Measurements from ENCODE around the gene CATSPERE. TPM values are rescaled to one million over a fixed set of nuclear protein-coding genes. Genes with fewer than 3 reads are reported as not detected.
"Not testable (repeated sequence)": the region's sequence is repeated elsewhere in the genome, so short reads cannot be mapped to it uniquely, and the experiment has no call there.

CATSPERE gene
- total RNA-seq, 1 donor from 2014 or later, result 0.27 TPM

DNA sequence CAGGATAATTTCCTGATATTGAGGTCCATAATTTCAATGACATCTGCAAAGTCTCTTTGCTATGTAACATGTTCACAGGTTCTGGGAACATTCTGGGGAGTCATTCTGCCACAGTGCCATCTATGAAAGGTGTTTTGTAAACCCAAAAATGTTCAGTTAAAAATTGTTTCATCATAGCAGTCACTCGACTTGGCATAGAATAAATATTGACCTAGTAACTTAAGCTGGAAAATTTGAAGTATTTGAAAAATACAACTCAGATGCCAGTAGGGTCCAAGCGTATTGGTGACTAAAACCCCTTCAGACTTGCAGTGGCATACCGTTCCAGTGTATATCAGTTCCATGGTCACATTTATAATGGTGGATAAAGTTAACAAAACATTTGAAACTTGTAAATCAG is 198.6 kb downstream of the CATSPERE start:
- intact Hi-C loops (cut with micrococcal nuclease), result loop anchor here (10.0 kb wide), 2 partner anchors 335 to 495 kb away; partner anchors contain the start of gene KIF26B

DNA sequence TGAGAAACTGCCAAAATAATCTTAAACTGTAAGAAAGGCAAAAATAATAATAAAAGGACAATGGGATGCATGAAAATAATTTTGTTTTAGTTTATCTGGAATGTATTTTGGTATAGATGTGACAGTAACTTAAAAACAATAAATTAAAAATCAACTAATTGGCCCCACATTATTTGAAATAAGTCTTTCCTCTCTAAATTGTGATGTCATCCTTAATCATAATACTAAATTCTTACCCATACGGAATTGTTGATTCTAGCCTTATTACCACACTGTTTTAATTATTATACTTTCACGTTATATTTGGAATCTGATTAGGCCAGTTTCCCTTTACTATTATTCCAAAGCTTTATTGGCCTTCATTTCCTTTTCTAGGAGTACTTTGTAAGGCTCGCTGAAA is 199.5 kb downstream of the CATSPERE start:
- intact Hi-C loops (cut with micrococcal nuclease), result no loop called here

- intact Hi-C loops (cut with micrococcal nuclease), result not testable (repeated sequence)
These were observed 200.7 kb downstream of the CATSPERE start for GRCh38 chr1:244661569-244662312.

DNA sequence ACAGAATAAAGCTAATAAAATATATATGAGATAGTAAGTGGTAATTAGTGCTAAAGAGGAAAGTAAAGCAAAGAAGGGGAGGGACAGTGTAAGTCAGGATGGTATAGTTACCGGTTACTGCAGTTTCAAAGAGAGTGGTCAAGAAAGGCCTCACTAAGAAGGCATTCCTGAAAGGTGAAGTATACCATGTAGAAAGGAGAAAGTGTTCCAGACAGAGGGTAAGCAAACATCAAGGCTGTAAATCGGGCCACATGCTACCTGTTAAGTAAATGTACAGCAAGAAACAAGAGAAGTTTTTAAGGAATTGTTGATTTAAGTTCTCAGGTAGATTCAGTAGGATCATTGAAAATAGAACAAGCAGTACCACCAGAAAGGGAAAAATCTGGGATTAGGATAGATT is 201.5 kb downstream of the CATSPERE start:
- intact Hi-C loops (cut with micrococcal nuclease), result no loop called here

- intact Hi-C loops (cut with micrococcal nuclease), result no loop called here
These were observed 203.3 kb downstream of the CATSPERE start for GRCh38 chr1:244664353-244664752.

- intact Hi-C loops (cut with micrococcal nuclease), result no loop called here
These were observed 204.7 kb downstream of the CATSPERE start for GRCh38 chr1:244665771-244666217.

- intact Hi-C loops (cut with micrococcal nuclease), result not testable (repeated sequence)
These were observed 205.8 kb downstream of the CATSPERE start for GRCh38 chr1:244666672-244667418.

- intact Hi-C loops (cut with micrococcal nuclease), result no loop called here
These were observed 206.7 kb downstream of the CATSPERE start for GRCh38 chr1:244667797-244668196.

DNA sequence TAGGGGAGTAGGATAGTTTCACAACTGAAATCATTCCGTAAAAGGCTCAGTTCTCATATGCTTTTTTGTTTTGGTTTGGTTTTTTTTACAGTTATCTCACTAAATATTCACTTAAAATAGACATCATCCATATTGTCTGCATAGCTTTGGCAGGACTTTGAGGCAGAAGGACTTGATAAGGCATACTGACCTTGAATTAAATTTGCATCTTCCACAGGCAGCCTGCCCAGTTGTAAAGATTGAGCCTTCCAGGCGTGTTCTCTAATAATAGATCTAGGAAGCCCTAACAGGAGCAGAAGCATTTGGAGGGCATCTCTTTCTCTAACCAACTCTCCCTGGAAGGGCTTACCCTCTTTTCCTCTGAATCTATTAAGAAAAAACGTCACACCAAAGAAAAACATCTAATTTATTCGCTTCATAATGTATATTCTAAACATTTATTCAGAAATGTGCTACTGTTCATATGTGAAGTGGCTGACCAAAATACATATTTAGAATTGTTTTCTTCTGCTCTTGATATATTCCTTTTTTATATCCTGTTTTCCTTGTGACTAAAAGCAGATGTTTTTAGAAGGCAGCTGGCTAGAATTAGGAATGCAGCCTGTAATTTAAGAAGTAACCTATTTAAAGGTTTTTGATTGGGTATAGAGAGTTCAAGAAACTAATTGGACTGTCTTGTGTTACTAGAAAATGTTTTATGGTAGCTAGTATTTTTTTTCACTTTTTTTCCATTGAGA is 212.0 kb downstream of the CATSPERE start:
- intact Hi-C loops (cut with micrococcal nuclease), result no loop called here

DNA sequence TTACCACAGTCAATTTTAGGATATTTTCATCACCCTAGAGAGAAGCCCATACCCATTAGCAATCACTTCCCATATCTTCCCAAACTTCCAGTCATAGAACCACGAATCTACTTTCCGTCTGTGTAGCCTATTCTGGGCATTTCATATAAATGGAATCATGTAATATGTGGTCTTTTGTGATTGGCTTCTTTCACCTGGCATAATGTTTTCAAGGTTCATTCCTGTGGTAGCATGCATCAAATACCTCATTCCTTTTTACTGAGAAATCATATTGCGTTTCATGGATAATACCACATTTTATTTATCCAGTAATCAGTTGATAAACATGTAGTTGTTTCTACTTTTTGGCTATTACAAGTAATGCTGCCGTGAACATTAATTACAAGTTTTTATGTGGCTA is 213.4 kb downstream of the CATSPERE start:
- intact Hi-C loops (cut with micrococcal nuclease), result no loop called here

DNA sequence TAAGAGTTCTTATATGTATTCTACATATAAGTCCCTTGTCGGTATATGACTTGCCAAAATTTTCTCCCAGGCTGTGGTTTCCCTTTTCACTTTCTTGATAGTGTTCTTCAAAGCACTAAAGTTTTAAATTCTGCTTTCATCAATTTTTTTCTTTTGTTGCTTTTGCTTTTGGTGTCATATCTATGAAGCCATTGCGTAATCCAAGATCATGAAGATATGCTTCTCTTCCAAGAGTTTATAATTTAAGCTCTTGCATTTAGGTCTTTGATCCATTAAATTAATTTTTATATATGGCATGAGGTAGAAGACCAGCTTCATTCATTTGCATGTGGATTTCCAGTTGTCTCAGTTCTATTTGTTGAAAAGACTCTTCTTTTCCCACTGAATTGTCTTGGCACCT is 214.1 kb downstream of the CATSPERE start:
- intact Hi-C loops (cut with micrococcal nuclease), result no loop called here

DNA sequence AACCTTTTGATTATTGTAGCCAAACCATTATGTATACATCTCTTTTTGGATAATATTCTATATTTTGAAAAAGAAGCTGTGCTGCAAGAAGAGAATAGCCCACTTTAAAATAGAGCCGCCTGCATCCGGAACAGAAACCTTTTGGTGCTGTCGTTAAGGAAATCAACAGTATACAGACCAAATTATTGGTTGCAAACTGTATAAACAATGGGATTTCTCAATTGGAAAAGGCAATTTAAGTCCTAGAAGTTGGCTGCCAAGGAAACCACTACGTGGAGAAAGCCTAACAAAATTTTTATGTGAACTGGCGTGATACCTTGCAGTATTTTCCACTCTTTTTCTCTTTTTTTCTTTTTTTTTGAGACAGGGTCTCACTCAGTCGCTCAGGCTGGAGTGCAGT is 217.6 kb downstream of the CATSPERE start:
- intact Hi-C loops (cut with micrococcal nuclease), result no loop called here

- intact Hi-C loops (cut with micrococcal nuclease), result no loop called here
These were observed 219.6 kb downstream of the CATSPERE start for GRCh38 chr1:244680667-244681066.

GRCh38 chr1:244682087-244682486 is 221.0 kb downstream of the CATSPERE start:
- intact Hi-C loops (cut with micrococcal nuclease), result not testable (repeated sequence)

Other genes with a start within 250 kb of the CATSPERE start
- gene ADSS2, start 9.4 kb upstream of the CATSPERE start, total RNA-seq, result 53.3 and 62.3 TPM in 2 replicates
- gene DESI2, start 191.9 kb downstream of the CATSPERE start, total RNA-seq, result 25.5 and 26.1 TPM in 2 replicates